Activated naive CD4-positive, alpha-beta T cell treated with anti-CD3 and anti-CD28 coated beads for 36 hours (primary cell): ENCODE measurements around the gene ZNF436. TPM values are rescaled to one million over a fixed set of nuclear protein-coding genes. Genes with fewer than 3 reads are reported as not detected.
A peak's percentile ranks its signal among the peaks of the same experiment; 100 is the strongest.

Experiments
- CTCF ChIA-PET: fragments of 350-600 bp; sonication (Branson Sonifier 250); formaldehyde crosslinking; loops from one replicate; lab custom pipeline; 2021; ENCODE audit warnings: antibody characterized with exemption; lab: Charles Lee
- DNase-seq: peaks from one replicate; pipeline ENCODE4 v3.0.0-alpha.2; 2020
- H3K27ac Mint-ChIP-seq: one replicate; pipeline ENCODE4 v1.8.0; 2021; ENCODE audit warnings: mild to moderate bottlenecking, mixed read lengths
- H3K27me3 Mint-ChIP-seq: one replicate; pipeline ENCODE4 v1.8.0; 2021; ENCODE audit warnings: low read depth, mixed read lengths
- H3K36me3 Mint-ChIP-seq: one replicate; pipeline ENCODE4 v1.8.0; 2021; ENCODE audit warnings: low read depth, mixed read lengths
- H3K4me1 Mint-ChIP-seq: one replicate; pipeline ENCODE4 v1.8.0; 2021; ENCODE audit warnings: low read depth, mixed read lengths
- H3K4me3 Mint-ChIP-seq: one replicate; pipeline ENCODE4 v1.8.0; 2021; ENCODE audit warnings: mild to moderate bottlenecking, moderate library complexity, mixed read lengths
- H3K9me3 Mint-ChIP-seq: one replicate; pipeline ENCODE4 v1.8.0; 2021; ENCODE audit warnings: mixed read lengths
- intact Hi-C: fragments of 100-400 bp; cut with micrococcal nuclease; formaldehyde crosslinking; loops from one replicate; pipeline ENCODE4 v1.15.1; 2023
- total RNA-seq, 2 experiments: library from RNA; stranded (reverse); gene quantifications; one replicate each; pipeline ENCODE4 v1.2.3, GENCODE V29; 2021

ZNF436 gene
- total RNA-seq, 2 experiments from 2014 or later, result 3.3 to 3.5 TPM

GRCh38 chr1:23370709-23371584 is 1.3 kb upstream of the ZNF436 start:
- no peak overlapping the region for H3K27ac Mint-ChIP-seq

GRCh38 chr1:23370330-23370708 is 683 bp upstream of the ZNF436 start:
- Mint-ChIP-seq H3K27me3 (no peaks in the 10 kb centered on the region), H3K27ac (no peak overlapping the region), H3K4me1 (peaks cover 22% of the 10 kb centered on the region), H3K36me3 (peaks cover 6% of the 10 kb centered on the region), H3K4me3 (peak overlapping the region; percentile 97), H3K9me3 (no peaks in the 10 kb centered on the region)
- intact Hi-C loops, result no loop called here
- CTCF ChIA-PET, result interaction anchor here (1.5 kb wide), 1 partner anchor 169 kb away, joined by 3 read pairs; no protein-coding TSS in a partner anchor
- no peak for DNase-seq

More at GRCh38 chr1:23370709-23371584, 1.3 kb upstream of the ZNF436 start:
- Mint-ChIP-seq H3K27me3 (no peaks in the 10 kb centered on the region), H3K4me1 (peaks cover 22% of the 10 kb centered on the region), H3K4me3 (no peak overlapping the region), H3K9me3 (no peaks in the 10 kb centered on the region), H3K36me3 (peaks cover 3% of the 10 kb centered on the region)
- no peak for DNase-seq
- intact Hi-C loops, result no loop called here
- CTCF ChIA-PET, result interaction anchor here (1.5 kb wide), 1 partner anchor 169 kb away, joined by 3 read pairs; no protein-coding TSS in a partner anchor

- Mint-ChIP-seq H3K36me3 (peaks cover 20% of the 10 kb centered on the region), H3K27me3 (no peaks in the 10 kb centered on the region), H3K4me1 (peaks cover 22% of the 10 kb centered on the region), H3K4me3 (peak overlapping the region; percentile 97), H3K9me3 (peaks cover 4% of the 10 kb centered on the region), H3K27ac (peak overlapping the region; percentile 98)
- CTCF ChIA-PET, result interaction anchor here (0.8 to 1.5 kb wide), 6 partner anchors 25 to 1405 kb away, joined by 3 to 5 read pairs (median 4); partner anchors contain the start of gene HNRNPR
- intact Hi-C loops, result loop anchor here (1.0 to 10.0 kb wide), 7 partner anchors 24 to 499 kb away; partner anchors contain the start of genes ASAP3, ELOA, FUCA1 and HNRNPR
- peak; percentile 92 for DNase-seq
Measured at GRCh38 chr1:23368562-23369334, 888 bp downstream of the ZNF436 start.

GRCh38 chr1:23367791-23368561 is 1.7 kb downstream of the ZNF436 start:
- H3K27ac Mint-ChIP-seq, result peak overlapping the region; percentile 98
- H3K27me3 Mint-ChIP-seq, result no peaks in the 10 kb centered on the region
- peaks cover 22% of the 10 kb centered on the region for H3K4me1 Mint-ChIP-seq
- intact Hi-C loops, result loop anchor here (1.0 to 10.0 kb wide), 7 partner anchors 24 to 499 kb away; partner anchors contain the start of genes ASAP3, ELOA, FUCA1 and HNRNPR
- H3K36me3 Mint-ChIP-seq, result peaks cover 28% of the 10 kb centered on the region
- peak overlapping the region; percentile 97 for H3K4me3 Mint-ChIP-seq
- CTCF ChIA-PET, result interaction anchor here (0.8 to 1.2 kb wide), 4 partner anchors 24 to 1404 kb away, joined by 3 to 5 read pairs (median 4); partner anchors contain the start of gene HNRNPR
- peaks cover 10% of the 10 kb centered on the region for H3K9me3 Mint-ChIP-seq
- DNase-seq, result peak; percentile 99

- H3K27ac Mint-ChIP-seq, result peak overlapping the region; percentile 98
- peaks cover 15% of the 10 kb centered on the region for H3K9me3 Mint-ChIP-seq
- no peak for DNase-seq
- peaks cover 33% of the 10 kb centered on the region for H3K36me3 Mint-ChIP-seq
- intact Hi-C loops, result loop anchor here (5.0 to 10.0 kb wide), 2 partner anchors 377 to 500 kb away; partner anchors contain the start of genes ELOA and FUCA1
- peak overlapping the region; percentile 97 for H3K4me3 Mint-ChIP-seq
- H3K4me1 Mint-ChIP-seq, result peaks cover 22% of the 10 kb centered on the region
- H3K27me3 Mint-ChIP-seq, result no peaks in the 10 kb centered on the region
- CTCF ChIA-PET, result no interaction called here
Measured at GRCh38 chr1:23367451-23367790, 2.2 kb downstream of the ZNF436 start.

GRCh38 chr1:23366598-23366997 is 3.0 kb downstream of the ZNF436 start:
- intact Hi-C loops, result loop anchor here (5.0 to 10.0 kb wide), 2 partner anchors 378 to 501 kb away; partner anchors contain the start of genes ELOA and FUCA1
- CTCF ChIA-PET, result interaction anchor here (1.3 to 1.4 kb wide), 2 partner anchors 22 to 37 kb away, joined by 3 read pairs; partner anchors contain the start of gene HNRNPR
- no peak overlapping the region for H3K27ac Mint-ChIP-seq
- DNase-seq, result no peak
- H3K4me3 Mint-ChIP-seq, result no peak overlapping the region
- no peaks in the 10 kb centered on the region for H3K27me3 Mint-ChIP-seq
- peaks cover 42% of the 10 kb centered on the region for H3K36me3 Mint-ChIP-seq
- H3K4me1 Mint-ChIP-seq, result peaks cover 22% of the 10 kb centered on the region
- peaks cover 24% of the 10 kb centered on the region for H3K9me3 Mint-ChIP-seq

- Mint-ChIP-seq H3K4me3 (no peak overlapping the region), H3K9me3 (peaks cover 28% of the 10 kb centered on the region), H3K4me1 (peaks cover 22% of the 10 kb centered on the region), H3K27ac (no peak overlapping the region), H3K36me3 (peaks cover 46% of the 10 kb centered on the region), H3K27me3 (no peaks in the 10 kb centered on the region)
- CTCF ChIA-PET, result interaction anchor here (1.3 to 1.4 kb wide), 2 partner anchors 22 to 37 kb away, joined by 3 read pairs; partner anchors contain the start of gene HNRNPR
- intact Hi-C loops, result loop anchor here (5.0 to 10.0 kb wide), 2 partner anchors 379 to 501 kb away; partner anchors contain the start of genes ELOA and FUCA1
- DNase-seq, result no peak
Measured at GRCh38 chr1:23366146-23366545, 3.5 kb downstream of the ZNF436 start.

GRCh38 chr1:23362218-23362713 is 7.4 kb downstream of the ZNF436 start:
- DNase-seq, result peak; percentile 27
- Mint-ChIP-seq H3K27me3 (no peaks in the 10 kb centered on the region), H3K9me3 (peaks cover 49% of the 10 kb centered on the region), H3K4me1 (peaks cover 9% of the 10 kb centered on the region), H3K36me3 (peaks cover 73% of the 10 kb centered on the region), H3K4me3 (no peak overlapping the region), H3K27ac (no peak overlapping the region)
- CTCF ChIA-PET, result interaction anchor here (1.8 kb wide), 1 partner anchor 41 kb away, joined by 8 read pairs; no protein-coding TSS in a partner anchor
- intact Hi-C loops, result loop anchor here (10.0 kb wide), 1 partner anchor 383 kb away; the partner anchor contains the start of gene ELOA

- peaks cover 49% of the 10 kb centered on the region for H3K36me3 Mint-ChIP-seq
Measured at GRCh38 chr1:23358310-23358875, 11.2 kb downstream of the ZNF436 start.

GRCh38 chr1:23357138-23357908 is 12.3 kb downstream of the ZNF436 start:
- Mint-ChIP-seq H3K4me3 (no peak overlapping the region), H3K27me3 (no peaks in the 10 kb centered on the region), H3K4me1 (peaks cover 4% of the 10 kb centered on the region), H3K36me3 (peaks cover 38% of the 10 kb centered on the region), H3K9me3 (peaks cover 33% of the 10 kb centered on the region), H3K27ac (no peak overlapping the region)
- DNase-seq, result no peak
- intact Hi-C loops, result no loop called here
- CTCF ChIA-PET, result interaction anchor here (0.6 kb wide), 1 partner anchor 55 kb away, joined by 4 read pairs; no protein-coding TSS in a partner anchor

More at GRCh38 chr1:23358310-23358875, 11.2 kb downstream of the ZNF436 start:
- DNase-seq, result no peak
- Mint-ChIP-seq H3K27me3 (no peaks in the 10 kb centered on the region), H3K27ac (no peak overlapping the region), H3K9me3 (peaks cover 42% of the 10 kb centered on the region), H3K4me1 (peaks cover 4% of the 10 kb centered on the region), H3K4me3 (no peak overlapping the region)
- CTCF ChIA-PET, result no interaction called here
- intact Hi-C loops, result no loop called here
